Upper lobe of left lung (tissue), 4 donors: ENCODE measurements around the gene PKMYT1.

ENCODE experiments used
- CTCF ChIP-seq, 6 experiments: fragments of 450-650 bp in 4 of 6; fragments of 200-600 bp in 2 of 6; sonication (generic) in 2 of 6; IDR thresholded peaks; one replicate each; pipeline ENCODE4 v1.5.1; 2016 to 2019; ENCODE audit warnings: antibody characterized with exemption in 6 of 6
- POLR2A ChIP-seq, 4 donors: fragments of 450-650 bp; IDR thresholded peaks; one replicate each; pipeline ENCODE4 v1.5.1; 2016 to 2017; ENCODE audit warnings: antibody characterized with exemption in 4 of 4, mild to moderate bottlenecking in 2 of 4
- POLR2AphosphoS5 ChIP-seq, 2 donors: sonication (generic); formaldehyde crosslinking; IDR thresholded peaks; one replicate each; pipeline ENCODE4 v1.5.1; 2017; ENCODE audit warnings: antibody characterized with exemption in 2 of 2

GRCh38 chr16:2956579-2956956 lies 23.7 kb downstream of the PKMYT1 start:
- TF ChIP-seq POLR2A (IDR thresholded peaks at IDR 0.05) (no peak), CTCF (IDR thresholded peaks at IDR 0.05) (no peak), POLR2AphosphoS5 (IDR thresholded peaks at IDR 0.05) (no peak)
